ENCODE data around the gene ADGRF1.

GRCh38 chr6:46961232-46961631 is 80.9 kb downstream of the ADGRF1 start:
- TF ChIP-seq GATA3 (IDR thresholded peaks at IDR 0.05; ENCODE audit: low read depth, low read length), result no peak
- no peak for TF ChIP-seq GATA2 (IDR thresholded peaks at IDR 0.05; ENCODE audit: low read depth, low read length)
